Epithelial cell of prostate (primary cell): Measurements from ENCODE around the gene CHRNA4.

Experiments used
- DNase-seq: peaks from one replicate; pipeline ENCODE4 v3.0.0-alpha.2; 2011; ENCODE audit warnings: low read depth, low spot score
- H3K27ac ChIP-seq: fragments of 450-650 bp; 2 replicates; pipeline ENCODE4 v1.5.1; 2017; ENCODE audit warnings: mild to moderate bottlenecking

Gene CHRNA4

DNA sequence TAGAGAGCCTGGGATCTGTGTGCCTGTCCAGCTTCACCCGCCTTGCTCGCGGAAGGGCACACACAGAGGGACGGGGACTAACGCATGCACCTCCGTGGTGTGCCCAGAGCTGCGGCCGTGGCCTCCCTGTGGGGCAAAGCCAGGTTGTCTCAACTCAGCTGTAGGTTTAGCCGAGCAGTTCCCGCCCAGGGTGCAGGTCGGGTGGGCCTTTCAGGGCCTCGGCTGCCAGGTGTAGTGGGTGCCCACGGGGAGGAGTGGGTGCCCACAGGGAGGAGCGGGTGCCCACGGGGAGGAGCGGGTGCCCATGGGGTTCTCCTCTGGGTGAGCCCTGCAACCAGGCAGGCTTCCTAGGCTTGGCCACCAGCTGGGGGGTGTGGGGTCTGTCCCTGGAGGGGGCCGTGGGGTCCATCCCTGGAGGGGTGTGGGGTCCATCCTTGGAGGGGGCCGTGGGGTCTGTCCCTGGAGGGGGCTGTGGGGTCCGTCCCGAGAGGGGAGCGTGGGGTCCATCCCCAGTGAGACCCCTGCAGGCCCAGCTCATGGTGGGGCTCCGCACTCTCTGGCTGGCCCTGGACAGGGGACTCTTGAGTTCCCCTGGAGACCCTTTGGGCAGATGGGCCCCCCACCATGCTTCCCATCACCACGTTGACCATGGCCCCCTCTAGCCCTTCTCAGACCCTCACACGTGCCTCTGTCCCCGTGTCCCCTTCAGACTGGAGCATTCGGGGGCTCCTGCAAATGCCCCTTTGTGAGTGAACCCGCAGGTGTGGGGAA, 37.8 kb upstream of the CHRNA4 start:
- DNase-seq = no peak
- no peak overlapping the region for H3K27ac ChIP-seq

DNA sequence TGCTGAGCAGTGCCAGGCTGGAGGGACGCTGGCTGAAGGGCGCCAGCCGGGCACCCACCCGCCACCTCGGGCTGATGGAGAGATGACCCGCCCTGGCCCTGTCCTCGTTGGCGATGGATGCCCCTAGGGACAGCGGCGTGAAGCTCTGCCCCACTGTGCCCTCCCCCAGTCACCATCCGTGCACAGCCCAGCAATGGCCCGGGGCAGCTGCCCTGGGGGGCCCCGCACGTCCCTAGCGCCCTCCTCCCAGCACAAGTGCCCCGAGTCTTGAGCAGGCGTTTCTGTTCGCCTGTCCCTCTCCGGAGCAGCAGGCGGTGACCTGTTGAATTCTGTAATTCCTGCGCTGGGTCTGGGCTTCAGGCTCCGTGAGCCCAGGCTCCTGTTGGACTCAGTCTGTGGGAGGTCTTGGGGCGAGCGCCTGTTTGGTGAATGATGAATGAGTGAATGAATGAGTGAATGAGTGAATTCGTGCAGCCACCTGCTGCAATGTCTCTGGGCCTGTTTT, 36.8 kb upstream of the CHRNA4 start:
- H3K27ac ChIP-seq = no peak overlapping the region
- no peak for DNase-seq

DNA sequence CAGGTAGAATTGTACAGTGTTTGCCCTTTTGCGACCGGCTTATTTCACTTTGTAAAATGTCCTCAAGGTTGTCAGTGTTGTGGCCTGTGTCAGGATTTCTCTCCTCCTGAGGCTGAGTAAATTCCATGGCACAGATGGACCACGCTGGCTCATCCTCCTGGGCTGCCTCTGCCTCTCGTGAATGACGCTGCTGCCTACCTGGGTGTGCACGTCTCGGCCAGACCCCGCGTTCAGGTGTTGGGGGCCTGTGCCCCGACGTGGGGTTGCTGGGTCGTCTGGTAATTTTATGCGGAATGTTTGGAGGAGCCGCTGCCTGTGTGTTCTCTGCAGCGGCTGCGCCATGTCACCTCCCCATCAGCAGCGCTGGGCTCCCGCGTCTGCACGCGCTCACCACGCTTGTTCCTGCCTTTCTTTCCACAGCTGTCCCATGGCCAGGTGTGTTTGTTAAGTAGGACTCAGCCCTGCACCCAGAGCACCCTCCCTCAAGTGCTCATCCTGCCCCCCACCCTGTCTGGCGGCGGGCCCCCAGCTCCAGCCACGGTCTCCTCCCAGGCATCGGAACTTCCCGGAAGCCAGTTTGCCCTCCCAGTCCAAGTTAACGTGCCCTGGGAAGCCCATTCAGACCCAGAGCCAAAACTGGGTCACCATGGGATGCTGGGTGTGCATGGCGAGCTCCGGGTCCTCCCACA, 36.1 kb upstream of the CHRNA4 start:
- no peak overlapping the region for H3K27ac ChIP-seq
- no peak for DNase-seq

DNA sequence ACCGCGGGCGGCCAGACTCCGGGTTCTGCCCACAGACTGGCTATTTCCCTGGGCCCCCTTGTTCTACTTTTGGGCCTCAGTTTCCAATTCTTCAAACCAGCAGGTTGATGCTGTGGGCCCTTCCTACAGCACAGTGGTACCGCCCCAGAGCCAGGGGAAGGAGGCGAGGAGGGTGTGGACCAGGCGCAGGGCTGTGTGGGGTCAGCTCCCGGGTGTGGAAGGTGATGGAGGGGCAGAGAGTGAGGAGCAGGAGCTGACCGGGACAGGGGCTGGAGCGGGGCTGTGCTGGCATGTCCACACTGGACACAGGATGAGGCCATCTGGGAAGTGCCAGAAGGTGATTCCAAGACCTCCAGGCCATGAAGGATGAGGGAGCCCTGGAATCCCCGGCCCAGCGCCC, 35.2 kb upstream of the CHRNA4 start:
- no peak overlapping the region for H3K27ac ChIP-seq
- DNase-seq = no peak

DNA sequence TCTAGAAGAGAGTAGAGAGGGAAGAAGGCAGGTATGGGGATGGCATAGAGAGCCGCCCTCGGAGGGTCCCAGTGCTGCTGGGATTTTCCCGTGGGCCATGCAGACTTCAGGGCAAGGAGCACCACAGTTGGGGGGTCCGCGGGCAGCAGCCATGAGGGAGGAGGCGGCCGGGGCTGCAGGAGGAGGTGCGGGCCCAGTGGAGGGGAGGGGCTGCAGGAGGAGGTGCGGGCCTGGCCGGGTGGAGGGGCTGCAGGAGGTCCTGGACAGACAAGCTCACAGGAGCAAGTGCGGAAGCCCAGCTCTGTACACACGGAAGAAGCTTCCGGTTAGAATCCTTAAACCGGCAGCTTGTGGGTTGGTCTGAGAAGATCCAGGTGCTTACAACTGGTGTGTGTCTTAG, 34.6 kb upstream of the CHRNA4 start:
- H3K27ac ChIP-seq = no peak overlapping the region
- DNase-seq = no peak

DNA sequence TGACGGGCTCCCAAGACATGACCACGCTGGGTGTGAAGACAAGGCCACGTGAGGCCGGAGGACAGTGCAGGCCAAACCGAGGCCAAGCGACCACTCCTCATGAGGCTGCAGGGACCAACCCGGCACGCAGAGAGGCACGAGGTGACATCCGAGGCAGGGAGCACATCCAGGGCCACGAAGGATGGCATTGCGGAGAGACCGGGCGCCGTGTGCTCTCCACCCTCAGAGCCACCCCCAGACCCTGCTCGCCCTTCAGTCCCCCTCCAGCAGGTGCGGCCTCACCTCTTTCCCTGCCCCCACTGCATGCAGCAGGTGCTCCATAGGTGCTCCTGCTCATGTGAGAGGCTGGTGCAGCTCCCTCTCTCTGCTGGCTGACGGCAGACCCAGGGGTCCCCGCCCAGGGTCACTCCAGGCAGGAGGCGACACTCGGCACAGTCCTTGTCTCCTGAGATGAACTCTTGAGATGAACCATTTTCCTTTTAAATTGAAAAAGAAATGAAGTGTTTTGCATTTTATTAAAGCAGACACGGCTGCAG, 33.8 kb upstream of the CHRNA4 start:
- DNase-seq = no peak
- no peak overlapping the region for H3K27ac ChIP-seq

DNA sequence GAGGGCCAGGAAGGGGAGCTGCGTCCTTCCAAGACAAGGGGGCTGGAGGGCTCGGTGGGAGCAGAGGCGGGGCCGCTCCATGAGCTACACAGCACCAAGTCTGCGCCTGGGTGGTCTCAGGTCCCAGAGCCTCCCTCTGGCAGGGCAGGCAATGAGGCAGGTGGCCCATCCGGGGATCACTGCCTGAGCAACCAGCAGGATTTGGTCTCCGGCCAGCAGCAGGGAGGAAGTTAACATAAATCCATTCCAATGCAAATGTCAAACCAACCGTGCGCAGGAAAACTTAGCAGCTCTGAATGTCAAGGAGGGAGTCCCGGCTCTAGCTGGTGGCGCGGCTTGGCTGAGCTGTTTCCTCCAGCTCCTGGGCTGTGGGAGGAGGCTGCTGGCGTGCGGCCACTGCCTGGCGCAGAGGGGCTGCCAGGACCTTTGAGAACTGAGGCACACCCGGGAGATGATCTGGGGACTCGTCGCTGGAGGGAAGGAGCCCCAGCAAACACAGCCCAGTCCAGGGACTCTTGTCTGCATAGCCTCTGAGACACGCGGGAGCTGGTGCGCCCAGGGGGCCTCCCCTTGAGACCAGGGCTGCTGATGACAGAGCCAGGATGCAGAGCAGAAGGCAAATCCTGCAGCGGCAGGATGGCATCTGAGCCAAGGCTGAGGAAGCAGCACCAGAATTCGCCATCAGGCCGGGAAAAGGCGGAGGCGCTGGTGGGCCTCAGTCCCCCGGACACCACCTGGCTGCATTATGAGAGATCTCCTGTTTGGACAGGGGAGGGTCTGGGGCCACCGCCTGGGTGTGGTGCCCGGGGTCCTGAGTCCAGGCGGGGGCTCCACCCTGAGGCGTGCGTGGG, 33.1 kb upstream of the CHRNA4 start:
- no peak overlapping the region for H3K27ac ChIP-seq
- no peak for DNase-seq

DNA sequence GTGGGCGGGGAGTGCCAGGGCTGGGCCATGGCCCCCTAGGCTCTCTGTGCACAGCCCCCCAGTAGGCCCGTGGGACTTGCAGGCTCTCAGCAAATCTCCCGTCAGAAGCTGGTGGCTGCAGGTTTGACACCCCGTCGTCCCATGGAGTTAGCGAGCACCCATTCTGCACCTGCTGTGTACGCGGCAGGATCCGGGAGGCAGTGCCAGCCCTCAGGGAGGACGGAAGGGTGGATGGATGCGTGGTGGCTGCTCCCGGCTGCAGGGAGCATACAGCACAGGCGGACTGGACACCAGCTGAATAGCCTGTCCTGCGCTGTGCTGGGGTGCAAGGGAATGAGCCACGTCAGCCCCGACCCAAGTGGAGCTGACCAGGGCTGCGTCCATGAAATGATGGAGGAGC, 32.4 kb upstream of the CHRNA4 start:
- no peak for DNase-seq
- H3K27ac ChIP-seq = no peak overlapping the region

DNA sequence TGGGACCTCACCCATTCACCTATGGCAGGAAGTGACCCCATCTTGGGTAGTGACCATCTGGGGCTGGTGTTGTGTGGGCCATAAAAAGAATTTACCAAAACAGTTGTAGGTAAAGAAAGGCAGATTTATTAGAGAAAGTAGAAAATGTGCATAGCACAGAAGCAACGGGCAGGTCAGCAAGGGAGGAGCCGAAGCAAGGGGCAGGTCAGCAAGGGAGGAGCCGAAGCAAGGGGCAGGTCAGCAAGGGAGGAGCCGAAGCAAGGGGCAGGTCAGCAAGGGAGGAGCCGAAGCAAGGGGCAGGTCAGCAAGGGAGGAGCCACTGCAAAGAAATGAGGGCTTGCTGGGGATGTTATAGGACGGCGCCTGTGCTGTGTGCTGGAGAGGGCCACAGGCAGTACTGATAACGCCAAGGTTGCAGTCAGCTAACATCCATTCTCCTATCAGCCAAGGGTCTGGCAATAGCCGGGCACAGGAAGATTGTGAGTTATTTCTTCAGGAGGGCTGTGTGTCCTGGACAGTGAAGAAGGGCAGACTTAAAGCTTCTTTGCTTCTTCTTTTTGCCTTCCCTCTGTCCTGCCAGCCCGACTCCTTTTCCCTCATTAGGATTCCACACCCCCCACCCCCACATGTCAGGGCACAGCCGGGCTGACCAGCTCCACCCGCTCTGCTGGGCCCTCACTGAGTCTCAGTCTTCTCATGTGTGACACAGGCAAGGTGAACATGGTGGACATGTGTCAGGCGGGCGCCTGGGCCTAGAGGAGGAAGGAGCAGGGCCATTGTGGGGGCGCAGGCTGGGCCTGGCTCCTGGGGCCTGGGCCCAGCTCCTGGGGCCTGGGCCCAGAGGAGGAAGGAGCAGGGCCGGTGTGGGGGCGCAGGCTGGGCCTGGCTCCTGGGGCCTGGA, 31.6 kb upstream of the CHRNA4 start:
- H3K27ac ChIP-seq = no peak overlapping the region
- no peak for DNase-seq

DNA sequence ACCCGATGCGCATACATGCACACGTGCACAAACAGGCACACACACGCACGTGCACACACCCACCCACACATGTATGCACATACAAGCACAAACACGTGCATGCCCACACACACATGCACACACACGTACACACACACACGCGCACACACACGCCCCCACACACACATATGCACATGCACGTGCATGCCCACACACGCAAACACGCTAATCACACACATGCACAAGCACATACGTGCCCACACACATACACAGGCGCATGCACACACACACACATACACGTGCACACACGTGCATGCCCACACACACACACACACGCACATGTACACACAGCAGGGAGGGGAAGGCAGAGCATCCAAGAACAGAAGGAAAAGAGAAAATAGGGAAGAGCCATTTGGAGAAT, 26.8 kb upstream of the CHRNA4 start:
- no peak for DNase-seq

DNA sequence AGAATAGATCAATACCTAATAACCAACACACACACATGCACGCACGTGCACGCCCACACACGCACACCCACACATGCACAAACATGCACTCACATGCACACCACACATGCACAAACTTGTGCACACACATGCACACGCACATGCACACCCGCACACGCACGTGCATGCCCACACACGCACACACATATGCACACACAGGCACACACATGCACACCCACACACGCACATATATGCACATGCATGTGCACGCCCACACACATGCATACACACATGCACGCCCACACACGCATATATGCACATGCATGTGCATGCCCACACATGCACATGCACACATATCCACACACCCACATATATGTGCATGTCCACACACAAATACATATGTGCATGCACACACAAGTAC, 26.2 kb upstream of the CHRNA4 start:
- DNase-seq = no peak
- H3K27ac ChIP-seq = no peak overlapping the region

More for the DNA sequence above, 26.8 kb upstream of the CHRNA4 start:
- no peak overlapping the region for H3K27ac ChIP-seq

DNA sequence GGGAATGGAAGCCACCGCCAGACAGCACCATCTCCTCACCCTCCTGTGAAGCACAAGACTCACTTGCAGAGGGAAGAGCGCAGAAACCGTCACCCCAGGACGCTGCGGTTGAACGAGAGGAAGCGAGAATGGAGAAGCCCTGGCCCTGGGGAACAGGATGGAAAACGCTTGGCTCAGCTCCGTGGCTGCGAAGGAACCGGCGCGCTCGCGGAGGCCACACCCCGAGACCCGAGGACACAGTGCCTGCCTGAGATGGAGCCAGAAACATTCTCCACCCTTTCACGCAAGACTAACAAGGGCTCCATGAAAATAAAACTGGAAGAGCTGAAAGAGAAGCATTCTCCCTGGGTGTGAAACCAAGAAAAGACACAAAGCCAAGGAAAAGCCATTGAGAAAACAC, 25.3 kb upstream of the CHRNA4 start:
- DNase-seq = no peak

DNA sequence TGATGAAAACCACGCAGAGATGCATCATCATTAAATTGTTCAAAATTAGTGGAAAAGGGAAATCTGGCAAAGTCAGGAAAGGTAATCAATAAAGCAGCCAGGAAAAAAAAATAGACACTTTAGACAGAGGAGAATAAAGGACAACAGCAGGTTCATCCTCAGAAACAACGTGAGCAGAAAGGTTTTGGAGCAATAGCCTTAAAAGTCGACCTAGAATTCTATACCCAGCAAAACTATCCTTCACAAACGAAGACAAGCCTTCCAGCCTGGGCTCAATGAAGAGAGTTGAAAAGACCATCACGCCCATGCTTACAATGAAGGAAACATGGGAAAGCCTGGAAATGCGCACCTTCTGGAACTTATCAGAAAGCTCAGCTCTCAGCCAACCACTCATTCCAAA, 24.7 kb upstream of the CHRNA4 start:
- no peak overlapping the region for H3K27ac ChIP-seq
- no peak for DNase-seq

More for the DNA sequence above, 25.3 kb upstream of the CHRNA4 start:
- H3K27ac ChIP-seq = no peak overlapping the region

DNA sequence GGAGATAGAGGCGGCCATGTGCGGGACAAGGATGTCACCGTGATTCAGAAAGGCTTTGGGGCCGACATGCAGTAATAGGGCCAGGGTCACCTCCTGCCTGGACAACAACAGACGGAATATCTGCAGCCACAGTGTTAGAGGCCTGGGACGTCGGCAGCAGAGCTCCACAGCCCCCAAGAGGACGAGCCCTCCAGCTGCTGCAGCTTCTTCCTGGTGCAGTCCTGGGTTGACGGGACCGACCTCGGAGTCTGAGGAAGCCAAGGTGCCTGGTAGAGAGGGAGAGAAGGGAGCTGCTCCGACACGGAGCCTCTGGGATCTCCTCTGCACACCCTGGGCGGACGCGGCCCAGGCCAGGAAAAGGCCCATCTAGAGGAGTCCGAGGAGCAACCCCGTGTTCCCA, 23.2 kb upstream of the CHRNA4 start:
- no peak overlapping the region for H3K27ac ChIP-seq
- DNase-seq = no peak

DNA sequence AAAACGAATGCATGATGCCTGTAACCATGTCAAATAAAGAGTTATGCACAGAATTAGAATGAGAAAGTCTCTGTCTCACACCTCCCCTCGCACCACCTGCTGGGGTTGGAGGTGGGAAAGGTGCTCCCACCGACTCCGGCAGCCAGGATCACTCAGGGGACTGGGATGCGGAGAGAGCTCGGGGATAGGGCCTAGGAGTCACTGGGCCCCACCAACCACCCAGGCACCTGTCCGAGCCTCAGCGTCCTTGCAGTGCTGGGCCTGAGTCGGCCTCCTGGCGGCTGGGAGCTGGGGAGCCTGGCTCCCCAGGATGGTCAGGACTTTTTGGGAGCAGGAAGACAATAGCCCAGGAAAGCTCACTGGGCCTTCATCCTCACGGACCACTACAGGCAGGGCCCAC, 22.4 kb upstream of the CHRNA4 start:
- DNase-seq = no peak
- no peak overlapping the region for H3K27ac ChIP-seq

DNA sequence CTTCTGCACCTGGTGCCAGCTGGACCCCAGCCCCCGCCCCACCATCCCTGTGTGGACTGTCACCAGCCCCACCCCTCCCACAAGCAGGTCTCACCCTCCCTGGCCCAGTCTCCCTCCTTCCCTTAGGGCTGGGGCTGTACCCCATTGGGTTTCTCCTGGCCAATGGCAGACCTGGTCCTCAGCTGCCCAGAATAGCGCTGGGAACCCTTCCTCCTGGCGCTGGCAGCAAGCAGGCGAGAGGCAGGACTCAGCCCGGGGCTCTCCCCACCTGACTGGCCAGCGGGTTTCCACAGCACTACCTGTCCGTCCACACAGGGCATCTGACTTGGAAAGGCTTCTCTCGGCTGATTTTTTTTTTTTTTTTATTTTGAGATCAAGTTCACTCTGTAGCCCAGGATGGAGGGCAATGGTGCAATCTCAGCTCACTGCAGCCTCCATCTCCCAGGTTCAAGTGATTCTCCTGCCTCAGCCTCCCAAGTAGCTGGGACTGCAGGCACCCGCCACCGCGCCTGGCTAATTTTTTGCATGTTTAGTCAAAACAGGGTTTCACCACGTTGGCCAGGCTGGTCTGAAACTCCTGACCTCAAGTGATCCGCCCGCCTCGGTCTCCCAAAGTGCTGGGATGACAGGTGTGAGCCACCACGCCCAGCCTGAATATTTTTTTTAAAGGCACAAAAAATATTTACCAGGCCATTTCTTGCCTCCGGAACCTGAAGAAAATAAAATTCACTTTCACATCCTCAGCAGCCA, 21.6 kb upstream of the CHRNA4 start:
- no peak for DNase-seq
- H3K27ac ChIP-seq = no peak overlapping the region

DNA sequence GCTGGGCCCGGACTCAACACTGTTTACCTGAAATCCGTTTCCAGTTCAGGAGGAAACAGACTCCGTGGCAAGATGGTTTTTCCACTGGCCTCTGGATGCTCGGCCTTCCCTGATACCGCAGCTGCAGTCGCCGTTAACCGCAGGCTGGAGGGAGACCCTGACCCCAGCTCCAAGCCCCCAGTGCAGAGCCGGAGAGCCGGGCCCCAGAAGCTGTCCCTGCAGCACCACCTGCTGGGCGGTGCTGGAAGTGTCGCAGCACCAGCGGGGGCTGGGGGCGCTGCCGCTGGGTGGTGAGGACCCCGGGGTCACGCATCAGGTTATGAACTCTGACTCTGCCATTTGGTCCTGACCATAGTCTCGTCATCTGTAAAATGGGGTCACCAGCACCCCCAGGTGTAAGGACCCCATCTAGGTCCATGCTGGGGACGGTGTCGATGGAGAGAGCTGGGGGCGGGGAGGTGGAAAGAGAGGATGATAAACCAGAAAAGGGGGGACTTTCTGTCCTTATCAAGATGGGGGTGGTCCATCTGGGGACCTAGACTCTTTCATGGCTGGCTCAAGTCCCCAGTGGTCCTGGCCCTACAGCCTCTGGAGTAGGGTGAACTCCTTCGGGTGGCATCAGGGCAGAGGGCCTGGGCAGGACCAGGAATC, 20.8 kb upstream of the CHRNA4 start:
- H3K27ac ChIP-seq = no peak overlapping the region
- no peak for DNase-seq

DNA sequence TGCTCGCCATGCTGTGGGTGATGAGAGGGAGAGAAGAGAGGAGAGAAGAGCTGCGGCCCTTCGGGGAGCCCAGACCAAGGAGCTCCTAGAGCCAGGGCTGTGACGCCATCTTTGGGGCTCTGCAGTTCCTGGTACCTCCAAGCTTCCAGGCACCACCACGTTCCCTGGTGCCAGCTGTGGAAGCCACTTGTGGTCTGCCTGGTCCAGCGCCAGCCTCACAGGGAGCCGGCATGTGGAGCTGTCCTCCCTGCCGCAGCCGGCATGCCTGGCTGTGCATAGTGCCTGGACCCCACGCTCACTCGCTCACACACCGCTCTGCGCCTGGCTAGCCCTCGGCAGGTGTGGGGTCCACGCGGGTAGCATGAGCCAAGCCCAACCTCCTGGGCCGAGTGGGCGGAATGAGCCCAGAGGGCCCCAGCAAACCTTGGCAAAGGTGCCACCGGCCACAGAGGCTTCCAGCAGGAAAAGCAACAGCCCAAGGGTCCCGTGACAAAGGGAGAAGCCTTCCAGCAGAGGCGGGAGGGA, 19.3 kb upstream of the CHRNA4 start:
- DNase-seq = no peak

More for the DNA sequence above, 19.3 kb upstream of the CHRNA4 start:
- H3K27ac ChIP-seq = no peak overlapping the region
